ENCODE data around the gene SORL1-AS1.

DNA sequence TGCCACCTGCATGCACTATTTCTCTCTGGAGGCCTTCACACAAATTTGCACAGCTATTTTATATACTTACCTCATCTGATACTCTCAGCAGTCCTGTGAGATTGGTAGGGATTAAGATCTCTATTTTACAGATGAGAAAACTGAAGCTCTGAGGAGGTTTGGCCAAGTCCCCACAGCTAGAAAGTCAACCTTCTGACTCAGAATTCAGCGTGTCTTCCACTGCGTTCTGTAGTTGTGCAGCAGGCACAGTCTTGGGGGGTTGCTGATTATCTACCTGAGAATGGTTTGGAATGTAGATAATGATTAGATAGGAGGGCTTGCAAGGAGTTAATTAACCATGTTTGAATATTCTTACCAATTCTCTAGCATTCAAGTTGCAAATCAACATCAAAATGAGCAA is 3.1 kb downstream of the SORL1-AS1 start:
- TF ChIP-seq POLR2AphosphoS5 (IDR thresholded peaks at IDR 0.05; ENCODE audit: borderline replicate concordance, low read depth, low read length) (no peak), EZH2 (IDR thresholded peaks at IDR 0.05) (no peak)

All from SK-N-MC (cell line).